Activated CD8-positive, alpha-beta T cell treated with anti-CD3 and anti-CD28 coated beads for 36 hours (primary cell): ENCODE measurements around the gene TNFRSF1A. TPM values are rescaled to one million over a fixed set of nuclear protein-coding genes. Genes with fewer than 3 reads are reported as not detected.

Experiments used
- ATAC-seq: fragments of 200-7000 bp; cut with Tn5 transposase; one replicate; pipeline ENCODE4 v1.10.0; 2021; ENCODE audit warnings: mild to moderate bottlenecking, moderate library complexity
- CTCF ChIA-PET: fragments of 350-600 bp; sonication (Branson Sonifier 250); formaldehyde crosslinking; loops from one replicate; lab custom pipeline; 2021; ENCODE audit warnings: antibody characterized with exemption; lab: Charles Lee
- POLR2A ChIA-PET: fragments of 350-600 bp; sonication (Branson Sonifier 250); formaldehyde crosslinking; loops from one replicate; lab custom pipeline; 2021; ENCODE audit warnings: antibody characterized with exemption; lab: Charles Lee
- DNase-seq: peaks from one replicate; pipeline ENCODE4 v3.0.0-alpha.2; 2020
- H3K27ac Mint-ChIP-seq: one replicate; pipeline ENCODE4 v1.8.0; 2021; ENCODE audit warnings: mild to moderate bottlenecking, mixed read lengths
- H3K27me3 Mint-ChIP-seq: one replicate; pipeline ENCODE4 v1.8.0; 2021; ENCODE audit warnings: mixed read lengths
- H3K36me3 Mint-ChIP-seq: one replicate; pipeline ENCODE4 v1.8.0; 2021; ENCODE audit warnings: low read depth, mixed read lengths
- H3K4me1 Mint-ChIP-seq: one replicate; pipeline ENCODE4 v1.8.0; 2021; ENCODE audit warnings: low read depth, mixed read lengths
- H3K4me3 Mint-ChIP-seq: one replicate; pipeline ENCODE4 v1.8.0; 2021; ENCODE audit warnings: mild to moderate bottlenecking, moderate library complexity, mixed read lengths
- H3K9me3 Mint-ChIP-seq: one replicate; pipeline ENCODE4 v1.8.0; 2021; ENCODE audit warnings: mixed read lengths
- intact Hi-C: fragments of 100-400 bp; cut with micrococcal nuclease; formaldehyde crosslinking; loops from one replicate; pipeline ENCODE4 v1.10.0; 2022
- total RNA-seq, 2 experiments: library from RNA; stranded (reverse); gene quantifications; one replicate each; pipeline ENCODE4 v1.2.3, GENCODE V29; 2021
- TF ChIP-seq, protein P1 (sequence below): fragments of 200-600 bp; IDR thresholded peaks from one replicate; pipeline ENCODE4 v1.8.0; 2022; ENCODE audit warnings: antibody characterized with exemption, mild to moderate bottlenecking

Gene TNFRSF1A
- total RNA-seq, 2 experiments from 2014 or later = 40.6 TPM

DNA sequence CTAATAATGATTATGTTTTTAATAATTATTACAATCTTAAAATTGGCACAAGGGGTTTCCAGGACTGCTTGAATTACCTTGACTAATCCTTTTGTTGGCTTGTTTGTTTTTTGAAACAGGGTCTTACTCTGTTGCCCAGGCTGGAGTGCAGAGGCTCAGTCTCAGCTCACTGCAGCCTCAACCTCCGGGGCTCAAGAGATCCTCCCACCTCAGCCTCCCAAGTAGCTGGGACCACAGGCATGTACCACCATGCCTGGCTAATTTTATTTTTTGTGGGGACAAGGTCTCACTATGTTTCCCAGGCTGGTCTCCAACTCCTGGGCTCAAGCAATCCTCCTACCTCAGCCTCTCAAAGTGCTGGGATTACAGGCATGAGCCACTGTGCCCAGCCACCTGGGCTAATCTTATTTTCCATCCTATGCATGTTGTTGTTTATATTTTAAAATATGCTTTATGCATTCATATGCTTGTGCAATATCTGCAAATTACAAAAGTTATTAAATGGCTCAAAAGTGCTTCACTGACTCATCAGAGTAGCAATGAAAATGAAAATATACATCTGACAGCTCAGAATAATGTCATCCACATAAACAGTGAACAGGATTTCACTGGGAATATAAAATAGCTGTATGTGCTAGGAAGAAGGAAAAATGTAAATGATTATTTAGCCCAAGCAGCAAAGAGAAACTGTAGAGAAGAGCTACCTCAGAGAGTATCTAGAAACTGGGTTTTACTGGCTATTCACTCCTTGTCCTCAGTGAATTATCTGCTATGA lies 56.2 kb downstream of the TNFRSF1A start:
- Mint-ChIP-seq H3K4me1 (no peaks in the 10 kb centered on the region), H3K27ac (no peak overlapping the region), H3K9me3 (no peaks in the 10 kb centered on the region), H3K27me3 (peaks cover 6% of the 10 kb centered on the region), H3K36me3 (no peaks in the 10 kb centered on the region), H3K4me3 (no peak overlapping the region)
- CTCF ChIA-PET = interaction anchor here (0.7 to 7.6 kb wide), 22 partner anchors 9 to 323 kb away, joined by 3 to 89 read pairs (median 4); partner anchors contain the start of gene CD9
- TF ChIP-seq, protein P1, sequence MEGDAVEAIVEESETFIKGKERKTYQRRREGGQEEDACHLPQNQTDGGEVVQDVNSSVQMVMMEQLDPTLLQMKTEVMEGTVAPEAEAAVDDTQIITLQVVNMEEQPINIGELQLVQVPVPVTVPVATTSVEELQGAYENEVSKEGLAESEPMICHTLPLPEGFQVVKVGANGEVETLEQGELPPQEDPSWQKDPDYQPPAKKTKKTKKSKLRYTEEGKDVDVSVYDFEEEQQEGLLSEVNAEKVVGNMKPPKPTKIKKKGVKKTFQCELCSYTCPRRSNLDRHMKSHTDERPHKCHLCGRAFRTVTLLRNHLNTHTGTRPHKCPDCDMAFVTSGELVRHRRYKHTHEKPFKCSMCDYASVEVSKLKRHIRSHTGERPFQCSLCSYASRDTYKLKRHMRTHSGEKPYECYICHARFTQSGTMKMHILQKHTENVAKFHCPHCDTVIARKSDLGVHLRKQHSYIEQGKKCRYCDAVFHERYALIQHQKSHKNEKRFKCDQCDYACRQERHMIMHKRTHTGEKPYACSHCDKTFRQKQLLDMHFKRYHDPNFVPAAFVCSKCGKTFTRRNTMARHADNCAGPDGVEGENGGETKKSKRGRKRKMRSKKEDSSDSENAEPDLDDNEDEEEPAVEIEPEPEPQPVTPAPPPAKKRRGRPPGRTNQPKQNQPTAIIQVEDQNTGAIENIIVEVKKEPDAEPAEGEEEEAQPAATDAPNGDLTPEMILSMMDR = no peak
- POLR2A ChIA-PET = no interaction called here
- ATAC-seq (no peak), DNase-seq (no peak)
- intact Hi-C loops = loop anchor here (2.0 to 10.0 kb wide), 3 partner anchors 87 to 291 kb away; no protein-coding TSS in a partner anchor

DNA sequence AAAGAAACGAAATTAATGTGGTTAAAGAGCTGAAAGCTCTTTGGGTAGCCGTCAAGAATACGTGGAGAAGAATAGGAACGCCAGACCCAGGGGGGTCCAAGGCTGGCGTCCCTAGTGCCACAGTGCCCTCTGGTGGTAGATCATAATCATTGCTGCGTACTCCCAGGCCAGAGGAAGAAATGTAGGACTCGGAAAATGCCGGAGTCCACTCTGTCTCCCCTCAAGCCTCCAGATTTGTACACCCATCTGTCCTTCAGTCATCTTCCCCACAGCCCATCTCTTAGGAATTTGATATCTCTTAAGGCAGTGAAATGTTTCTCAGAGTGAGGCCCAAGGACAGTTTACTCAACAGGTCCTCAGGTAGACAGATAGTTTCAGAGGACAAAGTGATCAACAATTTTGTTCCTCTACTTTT lies 56.8 kb downstream of the TNFRSF1A start:
- ATAC-seq = peak; percentile 90
- POLR2A ChIA-PET = no interaction called here
- Mint-ChIP-seq H3K36me3 (no peaks in the 10 kb centered on the region), H3K9me3 (no peaks in the 10 kb centered on the region), H3K4me1 (no peaks in the 10 kb centered on the region), H3K4me3 (no peak overlapping the region), H3K27ac (no peak overlapping the region), H3K27me3 (peaks cover 9% of the 10 kb centered on the region)
- TF ChIP-seq, protein P1 = peak; percentile 98
- intact Hi-C loops = loop anchor here (2.0 to 10.0 kb wide), 3 partner anchors 86 to 290 kb away; no protein-coding TSS in a partner anchor
- CTCF ChIA-PET = interaction anchor here (0.6 to 7.6 kb wide), 40 partner anchors 9 to 322 kb away, joined by 3 to 89 read pairs (median 4); partner anchors contain the start of gene CD9
- peak; percentile 63 for DNase-seq

DNA sequence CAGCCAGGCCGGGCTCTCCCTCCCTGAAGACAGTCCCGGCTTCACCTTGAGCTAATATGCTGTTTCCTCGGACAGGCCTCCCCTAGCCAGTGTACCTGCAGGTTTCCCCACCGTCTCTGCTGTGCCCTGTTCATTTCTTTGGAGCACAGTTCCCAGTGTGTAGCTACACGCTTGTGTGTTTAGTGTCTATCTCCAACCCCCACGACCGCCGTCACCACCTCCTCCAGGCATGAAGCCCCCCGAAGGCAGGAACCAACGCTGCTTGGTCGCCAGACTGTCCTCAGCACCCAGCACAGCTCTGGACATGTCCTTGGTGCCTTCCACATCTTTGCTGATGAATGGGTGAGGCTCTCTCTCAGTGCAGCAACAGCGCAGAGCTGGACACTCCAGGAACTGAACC lies 57.6 kb downstream of the TNFRSF1A start:
- intact Hi-C loops = loop anchor here (2.0 to 10.0 kb wide), 3 partner anchors 85 to 289 kb away; no protein-coding TSS in a partner anchor
- H3K4me1 Mint-ChIP-seq = no peaks in the 10 kb centered on the region
- no peak overlapping the region for H3K27ac Mint-ChIP-seq
- no peaks in the 10 kb centered on the region for H3K36me3 Mint-ChIP-seq
- ATAC-seq = no peak
- no peaks in the 10 kb centered on the region for H3K9me3 Mint-ChIP-seq
- H3K4me3 Mint-ChIP-seq = no peak overlapping the region
- DNase-seq = no peak
- H3K27me3 Mint-ChIP-seq = peaks cover 14% of the 10 kb centered on the region
- CTCF ChIA-PET = interaction anchor here (0.6 to 7.6 kb wide), 46 partner anchors 9 to 321 kb away, joined by 3 to 89 read pairs (median 4); partner anchors contain the start of gene CD9
- TF ChIP-seq, protein P1 = no peak
- POLR2A ChIA-PET = no interaction called here

DNA sequence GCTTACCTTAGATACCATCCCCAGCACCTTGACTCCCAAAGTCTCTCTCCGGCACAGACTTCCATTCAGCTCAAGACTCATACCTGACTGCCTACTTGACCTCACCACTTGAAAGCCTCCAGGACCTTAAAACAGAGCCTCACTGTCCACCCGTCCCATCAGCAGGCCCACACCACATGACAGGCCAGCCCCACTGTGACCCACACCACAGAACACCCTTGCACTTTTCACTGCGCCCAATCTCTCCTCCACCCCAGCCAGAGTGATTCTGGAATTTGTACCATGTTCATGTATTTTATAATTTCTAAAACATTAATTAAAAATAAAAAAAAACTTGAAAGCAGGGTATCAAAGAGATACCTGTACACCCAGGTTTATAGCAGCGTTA lies 59.4 kb downstream of the TNFRSF1A start:
- Mint-ChIP-seq H3K4me1 (peaks cover 5% of the 10 kb centered on the region), H3K9me3 (no peaks in the 10 kb centered on the region), H3K36me3 (no peaks in the 10 kb centered on the region), H3K27me3 (peaks cover 14% of the 10 kb centered on the region), H3K27ac (no peak overlapping the region), H3K4me3 (no peak overlapping the region)
- DNase-seq (no peak), ATAC-seq (no peak)
- ChIA-PET CTCF (interaction anchor here (7.6 kb wide), 1 partner anchor 86 kb away, joined by 89 read pairs; the partner anchor contains the start of gene CD9), POLR2A (no interaction called here)
- TF ChIP-seq, protein P1 = no peak
- intact Hi-C loops = loop anchor here (10.0 kb wide), 1 partner anchor 288 kb away; no protein-coding TSS in a partner anchor
